ENCODE results near the gene ANKFY1. TPM values are rescaled to one million over a fixed set of nuclear protein-coding genes. Genes with fewer than 3 reads are reported as not detected.

Gene ANKFY1
- total and polyA plus RNA-seq, 9 of the 15 experiments (the other 6 are each of a cell fraction or from before 2014, with no cell fraction given): 4.3 to 25.6 (median 12.2) TPM

DNA sequence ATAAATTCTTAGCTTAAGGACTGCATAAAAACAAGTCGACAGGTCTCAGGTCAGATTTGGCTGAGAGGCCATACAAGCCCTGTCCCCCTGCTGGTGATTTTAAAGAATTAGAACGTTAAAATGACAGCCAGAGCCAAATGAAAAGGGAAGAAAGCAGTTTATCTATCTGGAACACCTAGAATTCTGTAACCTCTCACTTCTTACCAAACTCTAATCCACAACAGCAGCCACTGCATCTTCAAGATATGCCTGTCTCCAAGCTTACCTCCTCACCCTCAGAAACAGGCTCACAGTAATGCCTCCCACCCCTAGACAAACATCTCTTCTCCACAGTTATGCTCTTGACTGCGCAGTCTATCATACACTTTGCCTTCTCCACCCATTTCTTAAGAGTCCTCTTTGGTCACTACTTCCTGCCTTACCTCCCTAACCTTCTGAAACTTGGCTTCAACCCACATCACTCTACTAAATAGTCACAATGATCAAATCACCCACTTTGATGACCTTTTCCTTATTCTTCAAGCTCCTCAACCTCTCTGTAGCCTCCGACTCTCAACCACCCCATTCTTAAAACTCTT is 14.2 kb downstream of the ANKFY1 start (continued):
- TF ChIP-seq NONO (IDR thresholded peaks at IDR 0.05; ENCODE audit: low read depth in 2 of 2, low read length in 1 of 2) (0 out of 4 replicates have a peak, but pooled peaks of 1 of the 2 experiments have one; percentile 59), FOXP1 (CRISPR knock-in tag; IDR thresholded peaks at IDR 0.05) (no peak), ETS2 (tag; IDR thresholded peaks at IDR 0.05; ENCODE audit: borderline replicate concordance, poor library complexity, severe bottlenecking) (no peak), ZNF699 (CRISPR knock-in tag; IDR thresholded peaks at IDR 0.05; ENCODE audit: insufficient replicate concordance) (no peak), CHAMP1 (IDR thresholded peaks at IDR 0.05) (no peak), RBFOX2 (IDR thresholded peaks at IDR 0.05; ENCODE audit: low read depth, low read length) (no peak), CAMTA2 (CRISPR knock-in tag; conservative IDR thresholded peaks at IDR 0.05) (no peak), SNIP1 (IDR thresholded peaks at IDR 0.05; ENCODE audit: low read depth) (no peak), MTA3 (IDR thresholded peaks at IDR 0.05; ENCODE audit: borderline replicate concordance) (peak; percentile 44; the same call in 1 of the 2 replicates), ZNF280B (CRISPR knock-in tag; IDR thresholded peaks at IDR 0.05) (no peak), NELFE (IDR thresholded peaks at IDR 0.05; ENCODE audit: insufficient read depth, insufficient read length) (no peak), SIRT6 (IDR thresholded peaks at IDR 0.05; ENCODE audit: low read depth, low read length) (no peak), ZNF77 (CRISPR knock-in tag; IDR thresholded peaks at IDR 0.05) (no peak), SMARCA5 (IDR thresholded peaks at IDR 0.05) (peak; percentile 61; the same call in 1 of the 2 replicates), NR2C2 (CRISPR knock-in tag; IDR thresholded peaks at IDR 0.05) (no peak), NR2C2 (tag; IDR thresholded peaks at IDR 0.05) (no peak), ZKSCAN8 (CRISPR knock-in tag; IDR thresholded peaks at IDR 0.05) (no peak), RBM34 (IDR thresholded peaks at IDR 0.05; ENCODE audit: borderline replicate concordance, insufficient read depth, low read length) (no peak), MNT (conservative IDR thresholded peaks at IDR 0.05) (0 out of 4 replicates have a peak, but pooled peaks of 1 of the 2 experiments have one; percentile 40)
- TF ChIP-seq, protein P1, sequence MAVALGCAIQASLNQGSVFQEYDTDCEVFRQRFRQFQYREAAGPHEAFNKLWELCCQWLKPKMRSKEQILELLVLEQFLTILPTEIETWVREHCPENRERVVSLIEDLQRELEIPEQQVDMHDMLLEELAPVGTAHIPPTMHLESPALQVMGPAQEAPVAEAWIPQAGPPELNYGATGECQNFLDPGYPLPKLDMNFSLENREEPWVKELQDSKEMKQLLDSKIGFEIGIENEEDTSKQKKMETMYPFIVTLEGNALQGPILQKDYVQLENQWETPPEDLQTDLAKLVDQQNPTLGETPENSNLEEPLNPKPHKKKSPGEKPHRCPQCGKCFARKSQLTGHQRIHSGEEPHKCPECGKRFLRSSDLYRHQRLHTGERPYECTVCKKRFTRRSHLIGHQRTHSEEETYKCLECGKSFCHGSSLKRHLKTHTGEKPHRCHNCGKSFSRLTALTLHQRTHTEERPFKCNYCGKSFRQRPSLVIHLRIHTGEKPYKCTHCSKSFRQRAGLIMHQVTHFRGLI (CRISPR knock-in tag; IDR thresholded peaks at IDR 0.05): no peak
- TF ChIP-seq, protein P2, sequence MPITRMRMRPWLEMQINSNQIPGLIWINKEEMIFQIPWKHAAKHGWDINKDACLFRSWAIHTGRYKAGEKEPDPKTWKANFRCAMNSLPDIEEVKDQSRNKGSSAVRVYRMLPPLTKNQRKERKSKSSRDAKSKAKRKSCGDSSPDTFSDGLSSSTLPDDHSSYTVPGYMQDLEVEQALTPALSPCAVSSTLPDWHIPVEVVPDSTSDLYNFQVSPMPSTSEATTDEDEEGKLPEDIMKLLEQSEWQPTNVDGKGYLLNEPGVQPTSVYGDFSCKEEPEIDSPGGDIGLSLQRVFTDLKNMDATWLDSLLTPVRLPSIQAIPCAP (CRISPR knock-in tag; IDR thresholded peaks at IDR 0.05; ENCODE audit: borderline replicate concordance): no peak

Data from K562 (cell line).